IMR-90 (cell line): ENCODE data around the gene SVEP1. TPM values are rescaled to one million over a fixed set of nuclear protein-coding genes. Genes with fewer than 3 reads are reported as not detected.

Source experiments
- ATAC-seq: fragments of 200-7000 bp; cut with Tn5 transposase; 2 replicates; pipeline ENCODE4 v1.9.1; 2020; ENCODE audit warnings: low read depth, mild to moderate bottlenecking, moderate library complexity
- BruUV-seq: library from RNA; stranded (reverse); fragments of 400-500 nt; replicated peaks from 2 replicates; lab custom pipeline; 2021; lab: Mats Ljungman, UMichigan
- CTCF ChIA-PET: fragments of 300-600 bp; formaldehyde crosslinking; extraction: SDS; loops from one replicate; lab custom pipeline; 2021; ENCODE audit warnings: antibody characterized with exemption; lab: Yijun Ruan, JAX
- POLR2A ChIA-PET: fragments of 300-600 bp; sonication (Branson Sonifier 250); formaldehyde crosslinking; loops from one replicate; lab custom pipeline; 2022; ENCODE audit warnings: antibody characterized with exemption; ENCODE audit not compliant: unreplicated experiment; lab: Charles Lee
- DNase-seq: peaks from one replicate; pipeline ENCODE4 v3.0.0; 2013
- H2AFZ ChIP-seq: replicated peaks from 2 replicates; pipeline ENCODE3; 2013; ENCODE audit warnings: low read length, mild to moderate bottlenecking; ENCODE audit not compliant: poor library complexity
- H2AK5ac ChIP-seq: 2 replicates; pipeline ENCODE4 v1.6.1; 2013; ENCODE audit warnings: low read depth, low read length, inconsistent platforms
- H2AK9ac ChIP-seq: replicated peaks from 2 replicates; pipeline ENCODE3; 2013; ENCODE audit warnings: mild to moderate bottlenecking, low read depth, low read length, moderate library complexity; ENCODE audit not compliant: poor library complexity
- H2BK120ac ChIP-seq: 2 replicates; pipeline ENCODE4 v1.6.1; 2013; ENCODE audit warnings: low read depth, low read length, inconsistent platforms
- H2BK15ac ChIP-seq: 3 replicates; pipeline ENCODE4 v1.6.1; 2013; ENCODE audit warnings: low read depth, low read length, inconsistent platforms
- H2BK20ac ChIP-seq: 2 replicates; pipeline ENCODE4 v1.6.1; 2013; ENCODE audit warnings: low read depth, mild to moderate bottlenecking, inconsistent platforms, low read length, moderate library complexity
- H2BK5ac ChIP-seq: 2 replicates; pipeline ENCODE4 v1.6.1; 2013; ENCODE audit warnings: mild to moderate bottlenecking, low read depth, low read length, inconsistent platforms; ENCODE audit not compliant: poor library complexity, severe bottlenecking
- H3K14ac ChIP-seq: replicated peaks from 2 replicates; pipeline ENCODE4 v1.6.1; 2013; ENCODE audit warnings: low read depth, low read length, inconsistent platforms
- H3K18ac ChIP-seq: 2 replicates; pipeline ENCODE4 v1.6.1; 2013; ENCODE audit warnings: low read depth, low read length, control low read depth
- H3K23ac ChIP-seq: 2 replicates; pipeline ENCODE4 v1.6.1; 2013; ENCODE audit warnings: low read depth, low read length, inconsistent platforms
- H3K27ac ChIP-seq: 2 replicates; pipeline ENCODE4 v1.5.1; 2013; ENCODE audit warnings: mild to moderate bottlenecking, control low read depth, low read length; ENCODE audit not compliant: insufficient read depth
- H3K27me3 ChIP-seq: 2 replicates; pipeline ENCODE4 v1.6.1; 2013; ENCODE audit warnings: low read length; ENCODE audit not compliant: control insufficient read depth, insufficient read depth
- H3K36me3 ChIP-seq: 2 replicates; pipeline ENCODE4 v1.6.1; 2013; ENCODE audit warnings: low read length, mixed read lengths; ENCODE audit not compliant: control insufficient read depth, insufficient read depth
- H3K4ac ChIP-seq: 2 replicates; pipeline ENCODE4 v1.6.1; 2013; ENCODE audit warnings: low read depth, low read length, inconsistent platforms
- H3K4me1 ChIP-seq: 2 replicates; pipeline ENCODE4 v1.6.1; 2013; ENCODE audit warnings: low read length, mixed read lengths; ENCODE audit not compliant: control insufficient read depth, insufficient read depth
- H3K4me2 ChIP-seq: 2 replicates; pipeline ENCODE4 v1.6.1; 2013; ENCODE audit warnings: low read depth, mild to moderate bottlenecking, control low read depth, low read length, moderate library complexity
- H3K4me3 ChIP-seq: 2 replicates; pipeline ENCODE4 v1.5.1; 2013; ENCODE audit warnings: low read depth, mild to moderate bottlenecking, control low read depth, low read length, moderate library complexity; ENCODE audit not compliant: insufficient read depth
- H3K56ac ChIP-seq: 2 replicates; pipeline ENCODE4 v1.6.1; 2013; ENCODE audit warnings: low read length, inconsistent platforms; ENCODE audit not compliant: insufficient read depth; ENCODE audit errors: extremely low read depth
- H3K79me1 ChIP-seq, 2 experiments: 2 replicates each; pipeline ENCODE4 v1.6.1; 2013; ENCODE audit warnings: low read length in 2 of 2, inconsistent platforms in 1 of 2, low read depth in 1 of 2
- H3K9ac ChIP-seq: 2 replicates; pipeline ENCODE4 v1.6.1; 2013; ENCODE audit warnings: low read depth, low read length, control low read depth
- H3K9me1 ChIP-seq: 2 replicates; pipeline ENCODE4 v1.6.1; 2013; ENCODE audit warnings: low read length, inconsistent platforms; ENCODE audit not compliant: insufficient read depth
- H3K9me3 ChIP-seq: 2 replicates; pipeline ENCODE4 v1.6.1; 2013; ENCODE audit warnings: low read length; ENCODE audit not compliant: control insufficient read depth, insufficient read depth
- H4K20me1 ChIP-seq: 2 replicates; pipeline ENCODE4 v1.6.1; 2013; ENCODE audit warnings: low read length, inconsistent platforms; ENCODE audit not compliant: insufficient read depth
- H4K5ac ChIP-seq: 2 replicates; pipeline ENCODE4 v1.6.1; 2013; ENCODE audit warnings: mild to moderate bottlenecking, low read depth, low read length, control low read depth
- H4K8ac ChIP-seq, 2 experiments: 2 replicates each; pipeline ENCODE4 v1.6.1; 2013; ENCODE audit warnings: low read depth in 2 of 2, low read length in 2 of 2, control low read depth in 1 of 2, inconsistent platforms in 1 of 2
- H4K91ac ChIP-seq: 2 replicates; pipeline ENCODE4 v1.6.1; 2013; ENCODE audit warnings: low read depth, low read length, inconsistent platforms; ENCODE audit not compliant: insufficient read depth
- BHLHE40 ChIP-seq: fragments of 150-350 bp; IDR thresholded peaks from 2 replicates; pipeline ENCODE4 v1.6.1; 2016; ENCODE audit warnings: mild to moderate bottlenecking, low read depth, low read length
- CHD1 ChIP-seq: IDR thresholded peaks from 2 replicates; pipeline ENCODE4 v1.6.1; 2012; ENCODE audit warnings: low read depth, low read length, improper control_type of control experiment
- CTCF ChIP-seq: conservative IDR thresholded peaks from 2 replicates; pipeline ENCODE4 v1.5.1; 2012; ENCODE audit warnings: mild to moderate bottlenecking, low read depth, low read length, improper control_type of control experiment
- FOS ChIP-seq: fragments of 150-350 bp; IDR thresholded peaks from 2 replicates; pipeline ENCODE4 v1.6.1; 2016; ENCODE audit warnings: low read depth, low read length
- MAZ ChIP-seq: IDR thresholded peaks from 2 replicates; pipeline ENCODE4 v1.6.1; 2012; ENCODE audit warnings: low read depth, mild to moderate bottlenecking, low read length, improper control_type of control experiment, moderate library complexity, borderline replicate concordance
- POLR2A ChIP-seq: IDR thresholded peaks from 2 replicates; pipeline ENCODE4 v1.6.1; 2012; ENCODE audit warnings: mild to moderate bottlenecking, low read depth, low read length
- RCOR1 ChIP-seq: IDR thresholded peaks from 2 replicates; pipeline ENCODE4 v1.6.1; 2012; ENCODE audit warnings: mild to moderate bottlenecking, low read length, improper control_type of control experiment; ENCODE audit not compliant: insufficient replicate concordance
- dilution Hi-C: fragments of 300-500 bp; cut with HindIII; formaldehyde crosslinking; loops from one replicate; pipeline ENCODE4 v1.14.3; 2018; ENCODE audit warnings: low sequenced_read_pairs; ENCODE audit not compliant: unreplicated experiment
- in situ Hi-C: fragments of 300-500 bp; cut with MboI; formaldehyde crosslinking; loops from 3 replicates; pipeline ENCODE4 v1.14.3; 2019; ENCODE audit warnings: low sequenced_read_pairs, inconsistent platforms, mixed read lengths
- intact Hi-C: fragments of 100-400 bp; cut with micrococcal nuclease; formaldehyde crosslinking; loops from 2 replicates; pipeline ENCODE4 v1.10.0; 2022
- polyA plus RNA-seq, 3 experiments: library from polyadenylated mRNA; depleted of rRNA; stranded (reverse); fragments of >200 nt; gene quantifications; 2 replicates each; pipeline ENCODE4 v1.2.3, GENCODE V29; 2012; ENCODE audit warnings: low replicate concordance in 1 of 3
- total RNA-seq: library from RNA; depleted of rRNA; stranded (reverse); fragments of >200 nt; gene quantifications from 2 replicates; pipeline ENCODE4 v1.2.3, GENCODE V29; 2012

SVEP1 gene
- total and polyA plus RNA-seq, 2 of the 4 experiments (the other 2 are of a cell fraction), result 4.8 to 16.7 TPM

DNA sequence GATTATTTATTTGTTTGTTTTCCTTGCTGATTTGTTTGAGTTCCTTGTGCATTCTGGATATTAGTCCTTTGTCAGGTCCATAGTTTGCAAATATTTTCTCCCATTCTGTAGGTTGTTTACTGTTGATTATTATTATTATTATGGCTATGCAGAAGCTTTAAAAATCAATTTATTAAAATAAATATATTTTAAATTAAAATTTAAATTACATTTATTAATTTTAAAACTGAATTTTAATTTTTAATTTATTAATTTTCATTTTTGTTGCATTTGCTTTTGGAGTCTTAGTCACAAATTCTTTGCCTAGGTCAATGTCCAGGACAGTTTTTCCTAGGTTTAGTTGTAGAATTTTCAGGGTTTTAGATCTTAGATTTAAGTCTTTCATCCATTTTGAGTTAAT lies 50.9 kb downstream of the SVEP1 start:
- no peak overlapping the region for H4K5ac ChIP-seq
- TF ChIP-seq BHLHE40 (no peak), POLR2A (no peak), CTCF (no peak), MAZ (no peak), FOS (no peak), CHD1 (no peak), RCOR1 (no peak)
- intact Hi-C loops (no loop called here), in situ Hi-C loops (no loop called here), dilution Hi-C loops (no loop called here)
- H3K4ac ChIP-seq, result no peak overlapping the region
- H2BK20ac ChIP-seq, result no peak overlapping the region
- H3K56ac ChIP-seq, result no peak overlapping the region
- H4K20me1 ChIP-seq, result no peaks in the 10 kb centered on the region
- H3K4me1 ChIP-seq, result no peaks in the 10 kb centered on the region; the same call in 1 of the 2 replicates
- H3K18ac ChIP-seq, result no peak overlapping the region
- no peak overlapping the region for H2AK5ac ChIP-seq
- ChIA-PET CTCF (no interaction called here), POLR2A (interaction anchor here (0.7 kb wide), 1 partner anchor 43 kb away, joined by 3 read pairs; no protein-coding TSS in a partner anchor)
- no peak overlapping the region for H4K91ac ChIP-seq
- no peaks in the 10 kb centered on the region for H3K27me3 ChIP-seq
- H3K9ac ChIP-seq, result no peak overlapping the region
- no peaks in the 10 kb centered on the region for H3K36me3 ChIP-seq
- no peaks in the 10 kb centered on the region for H3K9me1 ChIP-seq
- H3K4me3 ChIP-seq, result no peak overlapping the region
- no peak overlapping the region for H2BK5ac ChIP-seq
- H3K23ac ChIP-seq, result no peak overlapping the region
- DNase-seq (no peak), ATAC-seq (no peak)
- H3K79me1 ChIP-seq, result no peaks in the 10 kb centered on the region
- H2BK15ac ChIP-seq, result no peak overlapping the region
- no peak overlapping the region for H3K27ac ChIP-seq
- H3K14ac ChIP-seq, result no peak overlapping the region
- H3K9me3 ChIP-seq, result no peaks in the 10 kb centered on the region
- no peak overlapping the region for H2AK9ac ChIP-seq
- H2BK120ac ChIP-seq, result no peak overlapping the region
- H3K4me2 ChIP-seq, result no peak overlapping the region
- no peak overlapping the region for H2AFZ ChIP-seq
- no peak overlapping the region for H4K8ac ChIP-seq
- no TSS peak for BruUV-seq
